Activated CD4-positive, alpha-beta T cell treated with anti-CD3 and anti-CD28 coated beads for 24 hours (primary cell): ENCODE results near the gene RLIM.
A peak's percentile ranks its signal among the peaks of the same experiment; 100 is the strongest.
"Not testable (repeated sequence)": the region's sequence is repeated elsewhere in the genome, so short reads cannot be mapped to it uniquely, and the experiment has no call there.

Experiments used
- DNase-seq, 2 donors: peaks; one replicate each; pipeline ENCODE4 v3.0.0-alpha.2; 2020; ENCODE audit warnings: low read depth in 2 of 2

The RLIM gene, protein sequence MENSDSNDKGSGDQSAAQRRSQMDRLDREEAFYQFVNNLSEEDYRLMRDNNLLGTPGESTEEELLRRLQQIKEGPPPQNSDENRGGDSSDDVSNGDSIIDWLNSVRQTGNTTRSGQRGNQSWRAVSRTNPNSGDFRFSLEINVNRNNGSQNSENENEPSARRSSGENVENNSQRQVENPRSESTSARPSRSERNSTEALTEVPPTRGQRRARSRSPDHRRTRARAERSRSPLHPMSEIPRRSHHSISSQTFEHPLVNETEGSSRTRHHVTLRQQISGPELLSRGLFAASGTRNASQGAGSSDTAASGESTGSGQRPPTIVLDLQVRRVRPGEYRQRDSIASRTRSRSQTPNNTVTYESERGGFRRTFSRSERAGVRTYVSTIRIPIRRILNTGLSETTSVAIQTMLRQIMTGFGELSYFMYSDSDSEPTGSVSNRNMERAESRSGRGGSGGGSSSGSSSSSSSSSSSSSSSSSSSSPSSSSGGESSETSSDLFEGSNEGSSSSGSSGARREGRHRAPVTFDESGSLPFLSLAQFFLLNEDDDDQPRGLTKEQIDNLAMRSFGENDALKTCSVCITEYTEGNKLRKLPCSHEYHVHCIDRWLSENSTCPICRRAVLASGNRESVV

DNA sequence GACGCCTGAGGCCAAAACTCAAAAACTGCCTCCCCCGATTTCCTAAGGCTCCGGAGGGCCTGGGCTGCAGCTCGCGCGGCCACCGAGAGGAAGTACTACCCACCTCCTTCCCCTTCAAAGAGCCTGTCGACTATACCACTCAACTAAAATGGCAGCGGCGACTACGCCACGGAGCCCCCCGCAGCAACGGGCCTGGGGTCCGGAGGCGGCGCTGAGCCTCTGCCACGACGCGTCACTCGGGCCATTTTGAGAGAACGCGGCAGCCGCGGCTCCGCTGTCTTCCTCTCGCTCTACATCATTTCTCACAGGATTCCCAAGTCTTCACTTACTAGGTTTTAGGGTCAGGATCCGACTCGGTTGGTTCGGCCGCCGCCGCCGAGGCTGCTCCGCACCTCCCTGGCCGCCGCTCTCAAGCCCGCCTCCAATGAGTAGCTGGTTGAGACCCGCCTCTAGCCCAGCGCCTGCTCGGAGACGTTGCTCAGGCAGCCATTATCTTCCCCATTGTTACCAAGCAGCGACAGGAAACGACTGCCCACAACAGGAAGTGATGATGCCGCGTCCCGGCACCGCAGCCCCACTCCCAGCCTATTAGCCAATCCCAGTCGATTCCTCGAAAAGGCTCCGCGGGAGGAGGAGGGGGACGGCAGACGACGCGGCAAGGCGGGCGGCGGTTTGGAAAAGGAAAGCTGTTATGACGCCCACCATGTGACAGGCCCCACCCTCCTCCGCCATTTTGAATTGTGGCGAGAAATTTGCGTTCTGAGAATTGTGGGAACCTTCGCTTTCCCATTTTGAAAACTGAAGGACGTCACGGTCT lies at the start of gene RLIM:
TSS of gene RLIM (minus strand) at position 532 of the 817 bp plus-strand sequence. CDS start 18,647 bp downstream, outside the sequence.
- DNase-seq, result peak; percentile 77 to 80

DNA sequence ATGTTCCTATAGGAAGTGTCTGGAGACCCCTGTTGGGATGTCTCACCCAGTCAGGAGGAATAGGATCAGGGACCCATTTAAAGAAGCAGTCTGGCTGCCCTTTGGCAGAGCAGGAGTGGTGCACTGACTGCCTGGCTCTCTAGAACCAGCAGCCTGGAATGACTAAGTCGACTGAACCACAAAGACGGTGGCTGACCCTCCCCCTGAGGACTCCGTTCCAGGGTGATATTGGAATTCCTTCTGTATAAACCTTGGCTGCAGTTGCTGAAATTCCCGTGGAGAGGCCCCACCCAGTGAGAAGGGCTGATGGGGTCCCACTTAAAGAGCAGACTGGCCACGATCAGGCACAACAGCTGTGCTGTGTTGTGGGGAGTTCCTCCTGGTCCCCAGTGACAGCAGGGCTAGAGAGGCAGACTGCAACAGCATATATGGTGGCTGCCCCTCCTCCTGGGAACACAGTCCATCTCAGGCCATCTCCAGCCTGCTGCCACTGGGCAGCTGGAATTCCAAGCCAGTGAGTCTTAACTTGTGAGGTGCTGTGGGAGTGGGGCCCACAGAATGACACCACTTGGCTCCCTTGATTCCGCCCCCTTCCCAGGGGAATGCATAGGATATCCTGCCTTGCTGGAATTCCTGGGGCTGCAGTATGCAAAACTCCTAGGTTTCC lies 41.8 kb upstream of the RLIM start:
- no peak for DNase-seq

DNA sequence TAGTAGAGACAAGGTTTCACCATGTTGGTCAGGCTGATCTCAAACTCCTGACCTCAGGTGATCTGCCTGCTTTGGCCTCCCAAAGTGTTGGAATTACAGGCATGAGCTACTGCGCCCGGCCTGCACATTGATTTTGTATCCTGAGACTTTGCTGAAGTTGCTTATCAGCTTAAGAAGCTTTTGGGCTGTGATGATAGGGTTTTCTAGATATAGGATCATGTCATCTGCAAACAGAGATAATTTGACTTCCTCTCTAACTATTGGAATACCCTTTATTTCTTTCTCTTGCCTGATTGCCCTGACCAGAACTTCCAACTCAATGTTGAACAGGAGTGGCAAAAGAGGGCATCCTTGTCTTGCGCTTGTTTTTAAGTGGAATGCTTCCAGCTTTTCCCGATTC lies 40.5 kb upstream of the RLIM start:
- not testable (repeated sequence) for DNase-seq

DNA sequence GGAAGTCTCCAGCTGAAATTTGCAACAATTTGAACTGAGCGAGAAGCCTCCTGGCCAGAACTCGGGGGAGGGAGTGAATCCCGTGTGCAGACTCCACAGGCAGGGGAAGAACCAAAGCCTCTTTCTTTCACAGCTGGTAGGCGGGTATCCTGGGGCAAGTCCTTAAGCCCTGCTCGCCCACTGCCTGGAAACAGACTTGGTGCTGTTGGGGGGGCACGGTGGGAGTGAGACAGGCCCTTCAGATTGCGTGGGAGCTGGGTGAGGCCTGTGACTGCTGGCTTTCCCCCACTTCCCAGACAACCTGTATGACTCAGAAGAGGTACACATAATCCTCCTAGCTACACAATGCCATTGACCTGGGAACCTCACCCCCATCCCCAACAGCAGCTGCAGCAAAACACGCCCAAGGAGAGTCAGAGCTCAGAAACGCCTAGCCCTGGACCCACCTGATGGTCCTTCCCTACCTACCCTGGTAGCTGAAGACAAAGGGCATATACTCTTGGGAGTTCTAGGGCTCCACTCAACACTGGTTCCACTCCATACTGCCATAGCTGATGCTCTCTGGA lies 22.4 kb upstream of the RLIM start:
- DNase-seq, result no peak

DNA sequence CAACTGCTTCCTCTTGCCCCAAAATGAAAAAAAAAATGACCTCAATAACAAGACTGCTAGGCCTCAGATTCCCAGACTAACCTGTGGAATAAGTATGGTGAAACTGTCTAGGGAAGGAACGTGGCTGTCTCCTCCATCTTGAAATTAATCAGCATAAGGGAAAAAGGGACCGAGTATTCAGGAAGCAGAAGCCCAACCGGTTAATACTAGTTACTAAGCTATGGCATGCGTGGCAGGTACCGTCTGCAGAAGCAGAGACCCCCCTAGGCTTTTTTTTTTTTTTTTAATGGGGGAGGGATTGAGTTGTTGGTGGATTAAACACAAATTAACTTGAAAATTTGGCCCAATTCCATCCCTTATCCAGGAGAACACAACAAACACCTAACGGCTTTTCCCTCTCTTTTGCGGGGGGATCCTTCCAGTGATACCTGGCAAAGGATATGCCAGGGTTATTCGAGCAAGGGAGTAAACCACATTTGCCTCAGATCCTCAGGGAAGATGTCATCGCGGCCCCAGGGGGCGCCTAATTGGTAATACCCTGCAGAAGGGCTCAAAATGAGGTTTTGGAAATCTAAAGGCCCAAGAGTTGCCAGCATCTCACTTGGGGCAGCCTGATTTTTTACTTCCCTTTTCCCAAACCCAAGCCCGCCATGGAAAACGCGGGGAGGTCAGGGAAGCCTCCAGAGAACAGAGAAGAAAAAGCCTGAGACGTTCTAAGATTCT lies 893 bp downstream of the RLIM start:
- no peak for DNase-seq

DNA sequence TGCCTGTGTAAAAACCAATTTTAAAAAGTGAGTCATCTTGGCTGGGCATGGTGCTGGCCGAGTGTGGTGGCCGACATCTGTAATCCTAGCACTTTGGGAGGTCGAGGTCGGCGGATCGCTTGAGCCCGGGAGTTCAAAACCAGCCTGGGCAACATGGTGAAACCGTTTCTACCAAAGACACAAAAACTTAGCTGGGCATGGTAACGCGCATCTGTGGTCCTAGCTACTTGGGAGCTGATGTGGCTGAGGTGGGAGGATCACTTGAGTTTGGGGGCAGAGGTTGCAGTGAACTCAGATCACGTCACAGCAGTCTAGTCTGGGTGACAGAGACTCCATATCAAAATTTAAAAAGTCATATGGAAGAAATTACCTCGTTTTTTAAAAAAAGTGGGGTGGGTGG lies 7.6 kb downstream of the RLIM start:
- no peak for DNase-seq

DNA sequence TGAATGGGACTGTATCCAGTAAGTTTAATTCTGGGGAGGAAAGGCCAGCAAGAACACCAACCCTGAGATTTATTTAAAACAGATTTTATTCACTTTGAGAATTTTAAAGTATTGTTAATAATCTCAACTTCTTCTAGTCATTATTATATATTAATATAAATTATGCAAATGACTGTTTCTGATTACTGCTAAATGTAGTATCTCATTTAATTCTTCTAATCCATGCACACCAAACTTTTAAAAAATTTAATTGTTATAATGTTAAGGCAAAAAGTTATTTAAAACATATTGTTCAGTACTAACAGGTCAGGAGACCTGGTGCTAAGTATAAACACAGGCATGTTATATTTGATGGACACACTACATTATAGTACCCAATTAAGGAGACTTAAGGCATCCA lies 8.1 kb downstream of the RLIM start:
- DNase-seq, result no peak

DNA sequence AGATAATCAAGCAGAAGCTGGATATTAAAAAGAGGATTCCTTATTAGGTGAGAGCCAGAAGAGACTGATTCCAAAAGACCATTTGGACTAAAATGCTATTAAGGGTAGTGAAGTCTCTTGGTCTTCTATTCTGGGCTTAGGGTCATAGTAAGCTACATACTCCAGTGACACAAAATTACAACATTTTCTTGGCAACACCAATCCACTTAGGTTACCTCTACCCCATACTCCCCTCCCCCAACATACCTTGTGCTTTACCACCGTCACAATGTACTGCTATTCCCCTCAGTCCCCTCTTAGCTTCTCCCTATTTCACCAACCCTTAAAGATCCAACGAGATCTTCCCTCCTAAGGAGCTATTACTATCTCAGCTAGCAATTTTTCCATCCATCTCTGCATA lies 11.4 kb downstream of the RLIM start:
- no peak for DNase-seq

DNA sequence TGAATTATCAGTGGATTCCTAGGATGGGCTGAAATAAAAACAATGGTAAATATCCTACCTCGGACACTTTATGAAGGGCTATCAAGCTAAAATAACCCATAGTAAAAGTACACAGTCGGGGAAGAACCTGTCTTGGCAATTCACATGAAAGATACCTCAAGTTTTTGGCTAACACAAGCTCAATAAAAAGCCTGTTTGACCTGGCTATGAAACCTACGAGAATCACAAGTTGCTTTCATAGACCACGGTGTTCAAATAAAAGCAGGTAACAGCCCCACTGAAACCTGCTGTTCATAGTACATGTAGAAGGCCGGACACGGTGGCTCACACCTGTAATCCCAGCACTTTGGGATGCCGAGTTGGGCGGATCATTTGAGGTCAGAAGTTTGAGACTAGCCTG lies 12.3 kb downstream of the RLIM start:
- DNase-seq, result no peak

DNA sequence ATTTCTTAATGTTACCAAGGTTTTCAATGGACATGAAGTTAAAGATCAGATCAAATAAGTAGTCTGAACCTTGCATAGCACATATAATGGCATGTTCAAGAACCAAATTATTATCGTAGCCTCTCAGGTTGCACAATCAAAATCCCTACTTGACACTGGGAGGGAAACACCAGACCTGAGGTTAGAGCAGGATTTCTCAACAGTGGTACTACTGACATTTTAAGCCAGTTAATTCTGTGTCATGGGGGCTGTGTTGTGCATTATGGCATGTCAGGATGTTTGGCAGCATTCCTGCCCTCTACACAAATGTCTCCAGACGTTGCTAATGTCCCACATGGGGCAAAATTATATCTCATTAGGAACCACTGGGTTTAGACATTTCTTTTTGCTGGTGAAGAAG lies 20.8 kb downstream of the RLIM start:
- no peak for DNase-seq

DNA sequence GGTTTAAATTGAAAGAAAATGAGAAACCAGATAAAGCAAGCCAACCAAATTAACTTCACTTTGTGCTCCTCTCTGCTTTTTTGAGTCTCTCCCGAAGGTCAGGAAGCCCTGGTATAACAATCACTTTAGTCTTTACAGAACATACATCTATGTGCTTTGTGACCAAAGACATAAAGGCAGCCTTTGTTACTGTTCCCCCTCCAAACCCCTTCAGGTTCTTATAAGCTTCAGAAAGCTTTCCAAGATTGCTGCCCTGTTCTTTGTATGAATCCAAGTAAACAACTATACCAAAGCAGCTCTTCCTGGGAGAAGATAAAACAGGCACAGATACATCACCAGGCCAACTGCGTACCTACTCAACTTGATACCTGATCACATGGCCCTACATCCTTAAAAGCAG lies 28.7 kb downstream of the RLIM start:
- DNase-seq, result no peak

DNA sequence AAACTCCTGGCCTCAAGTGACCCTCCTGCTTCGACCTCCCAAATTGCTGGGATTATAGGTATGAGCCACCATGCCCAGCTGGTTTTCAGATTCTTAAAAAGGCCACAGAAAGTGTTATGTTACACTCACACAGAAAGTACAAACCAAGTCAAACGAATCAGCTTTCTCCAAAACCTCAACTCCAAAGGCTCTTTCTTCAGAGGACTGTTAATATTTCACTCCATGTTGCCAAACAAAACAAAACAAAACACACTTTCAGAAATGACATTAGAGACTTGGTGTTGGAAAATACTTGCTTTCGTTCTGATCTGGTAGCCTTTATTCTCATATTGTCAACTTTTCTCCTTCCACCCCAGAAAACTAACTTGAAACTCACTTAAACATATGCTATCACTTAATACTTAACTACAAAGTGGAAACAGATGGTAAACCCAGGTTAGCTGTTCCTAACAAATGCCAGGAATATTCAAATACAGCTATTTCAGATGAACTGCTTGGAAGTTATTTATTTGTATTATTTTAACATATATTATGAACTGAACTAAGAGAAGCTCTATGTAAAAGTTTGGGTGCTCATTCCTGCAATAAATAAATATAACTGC lies 34.7 kb downstream of the RLIM start:
- no peak for DNase-seq

DNA sequence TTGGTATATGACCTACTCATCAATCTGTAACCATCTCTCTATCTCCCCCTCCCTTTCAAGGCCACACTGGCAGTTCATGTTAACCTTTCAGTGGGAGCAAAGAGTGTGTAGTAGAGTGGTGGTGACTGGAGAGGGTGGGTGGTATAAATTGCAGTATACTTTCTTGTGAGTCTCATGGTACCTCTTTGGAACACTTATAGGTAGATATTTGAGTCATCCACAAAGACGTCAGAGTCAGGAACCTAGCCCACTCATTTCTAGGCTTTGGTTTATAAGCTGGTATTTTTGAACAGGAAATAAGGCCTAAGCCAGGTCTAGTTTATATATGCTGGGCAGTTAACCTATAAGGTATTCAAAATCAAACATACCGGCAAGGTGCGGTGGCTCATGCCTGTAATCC lies 36.3 kb downstream of the RLIM start:
- DNase-seq, result no peak

DNA sequence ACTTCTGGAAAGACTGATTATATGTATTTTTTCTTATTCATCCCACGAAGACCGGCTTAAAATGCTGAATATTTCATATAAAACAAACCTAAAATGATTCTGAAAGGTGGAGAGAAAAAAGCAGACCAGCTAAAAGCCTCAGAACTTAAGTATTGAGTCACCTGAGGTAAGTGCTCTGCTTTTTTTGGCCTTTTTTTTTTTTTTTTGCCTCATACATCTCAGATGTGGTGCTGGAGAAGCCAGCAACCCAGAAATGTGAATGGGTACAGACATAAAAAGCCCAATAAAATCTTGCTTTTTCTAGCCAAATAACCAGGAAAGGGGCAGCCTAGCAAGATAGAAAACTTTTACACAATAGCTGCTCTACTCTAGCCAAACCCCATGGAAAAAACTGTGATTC lies 57.0 kb downstream of the RLIM start:
- no peak for DNase-seq

DNA sequence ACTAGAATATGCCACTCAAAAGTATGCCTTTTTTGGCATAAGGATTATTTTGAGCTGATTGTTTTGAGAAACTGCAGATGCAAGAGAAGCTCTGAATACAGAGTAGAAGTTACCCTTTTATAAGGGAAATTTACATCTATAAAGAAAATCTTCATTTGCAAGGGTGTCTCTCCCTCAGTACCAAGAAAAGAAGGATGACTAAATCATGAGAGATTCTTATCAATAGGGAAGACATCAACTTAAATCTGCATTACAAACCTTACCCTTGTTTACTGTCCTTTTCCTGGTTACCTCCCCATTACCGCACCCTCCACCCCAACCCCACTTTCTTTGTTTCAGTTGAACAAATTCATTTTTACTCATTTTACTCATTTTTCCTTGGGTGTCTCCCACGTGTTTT lies 62.5 kb downstream of the RLIM start:
- DNase-seq, result no peak

DNA sequence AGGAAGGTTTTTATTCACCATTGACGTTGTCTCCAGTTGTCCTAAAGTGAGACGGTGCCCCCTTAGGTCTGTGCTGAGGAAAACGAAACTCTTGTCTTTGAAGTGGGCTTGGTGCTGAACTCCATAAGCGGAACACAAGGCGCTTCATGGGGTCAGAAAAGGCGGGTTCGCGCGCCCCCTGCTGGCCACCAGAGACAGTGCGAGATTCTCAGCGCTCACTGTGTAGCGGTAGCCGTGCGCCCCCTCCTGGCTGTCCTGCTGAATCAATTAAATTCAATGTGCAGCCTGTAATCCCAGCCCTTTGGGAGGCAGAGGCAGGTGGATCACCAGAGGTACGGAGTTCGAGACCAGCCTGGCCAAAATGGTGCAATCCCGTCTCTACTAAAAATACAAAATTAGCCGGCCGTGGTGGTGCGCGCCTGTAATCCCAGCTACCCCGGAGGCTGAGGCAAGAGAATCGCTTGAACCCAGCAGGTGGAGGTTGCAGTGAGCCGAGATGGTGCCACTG lies 64.1 kb downstream of the RLIM start:
- peak; percentile 75 to 81 for DNase-seq

DNA sequence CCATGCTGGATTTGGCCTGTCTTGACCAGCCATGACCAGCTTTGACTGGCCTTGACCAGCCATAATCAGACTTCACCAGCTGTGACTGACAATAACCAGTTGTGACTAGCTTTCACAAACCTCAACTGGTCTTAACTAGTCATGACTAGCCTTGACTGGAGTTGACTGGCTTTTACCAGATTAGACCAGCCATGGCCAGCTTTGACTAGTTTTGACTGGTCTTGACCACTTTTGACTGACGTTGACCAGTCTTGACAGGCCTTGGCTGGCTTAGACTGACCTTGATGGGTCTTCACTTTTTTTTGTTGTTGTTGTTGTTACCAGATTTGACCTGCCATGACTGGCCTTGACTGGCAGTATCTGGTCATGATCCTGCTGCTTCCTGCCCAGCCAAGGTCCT lies 67.4 kb downstream of the RLIM start:
- no peak for DNase-seq

DNA sequence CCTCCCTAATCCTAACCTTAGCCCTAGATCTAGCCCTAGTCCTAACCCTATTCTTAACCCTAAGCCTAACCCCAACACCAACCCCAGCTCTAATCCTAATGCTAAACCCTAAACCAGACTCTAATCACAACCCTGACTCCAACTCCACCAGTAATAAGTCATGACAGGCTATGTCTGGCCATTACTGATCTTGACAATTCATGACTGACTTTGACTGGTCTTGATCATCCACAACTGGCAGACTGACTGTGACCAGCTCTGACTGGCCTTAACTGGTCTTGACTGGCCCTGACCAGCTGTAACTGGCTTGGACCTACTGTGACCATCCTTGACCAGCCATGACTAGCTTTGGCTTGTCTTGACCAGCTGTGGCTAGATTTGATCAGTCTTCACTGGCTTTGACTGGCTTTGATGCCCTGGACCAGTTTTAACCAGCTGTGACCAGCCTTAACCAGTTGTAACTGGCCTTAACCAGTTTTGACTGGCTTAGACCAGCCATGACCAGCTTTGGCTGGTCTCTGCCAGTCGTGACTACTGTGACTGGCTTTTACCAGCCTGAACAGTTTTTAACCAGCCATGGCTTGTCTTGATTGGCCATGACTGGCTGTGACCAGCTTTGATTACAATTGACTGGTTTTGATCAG lies 68.4 kb downstream of the RLIM start:
- no peak for DNase-seq

DNA sequence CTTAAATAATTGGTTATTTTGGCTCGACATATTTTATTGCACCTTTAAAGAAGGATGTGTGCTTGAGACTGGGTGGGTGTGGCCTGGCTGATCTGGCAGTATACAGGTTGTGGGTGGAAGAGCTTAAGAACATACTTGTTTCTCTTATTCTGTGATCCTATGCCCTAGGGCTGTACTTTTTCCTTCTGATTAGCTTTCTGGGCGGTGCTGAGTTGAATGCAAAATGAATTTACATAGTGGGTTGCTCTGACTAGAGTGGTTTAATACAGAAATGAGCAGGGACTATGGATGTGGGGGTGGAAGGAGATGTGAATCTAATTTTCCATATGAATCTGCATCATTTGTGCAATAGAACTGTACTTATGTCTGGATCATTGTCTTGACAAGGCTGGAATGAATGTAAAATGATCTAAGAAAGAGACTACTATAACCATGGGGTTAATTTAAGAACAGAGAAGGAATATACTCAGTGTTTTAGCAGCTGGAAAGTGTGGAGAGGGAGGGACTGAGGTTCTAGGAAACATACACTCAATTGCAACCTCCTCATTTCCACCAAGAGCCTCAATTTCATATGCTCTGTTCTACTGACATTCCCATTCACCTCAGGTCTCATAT lies 73.7 kb downstream of the RLIM start:
- DNase-seq, result no peak
